Glutamatergic neuron (in vitro differentiated cells): Measurements from ENCODE around the gene TPM3. TPM values are rescaled to one million over a fixed set of nuclear protein-coding genes. Genes with fewer than 3 reads are reported as not detected.
"Not testable (repeated sequence)": the region's sequence is repeated elsewhere in the genome, so short reads cannot be mapped to it uniquely, and the experiment has no call there.

Source experiments
- DNase-seq: peaks from one replicate; pipeline ENCODE4 v3.0.0; 2022
- H3K27ac Mint-ChIP-seq: one replicate; pipeline ENCODE4 v1.8.0; 2020; ENCODE audit warnings: mild to moderate bottlenecking, mixed read lengths, inconsistent platforms; ENCODE audit not compliant: unreplicated experiment
- H3K27me3 Mint-ChIP-seq: one replicate; pipeline ENCODE4 v1.8.0; 2020; ENCODE audit warnings: mild to moderate bottlenecking, moderate library complexity, mixed read lengths, inconsistent platforms; ENCODE audit not compliant: unreplicated experiment
- H3K36me3 Mint-ChIP-seq: one replicate; pipeline ENCODE4 v1.8.0; 2020; ENCODE audit warnings: mild to moderate bottlenecking, mixed read lengths, inconsistent platforms; ENCODE audit not compliant: unreplicated experiment
- H3K4me1 Mint-ChIP-seq: one replicate; pipeline ENCODE4 v1.8.0; 2020; ENCODE audit warnings: mild to moderate bottlenecking, low read depth, mixed read lengths, inconsistent platforms; ENCODE audit not compliant: unreplicated experiment
- H3K4me3 Mint-ChIP-seq: one replicate; pipeline ENCODE4 v1.8.0; 2020; ENCODE audit warnings: mild to moderate bottlenecking, mixed read lengths, inconsistent platforms; ENCODE audit not compliant: unreplicated experiment
- H3K9me3 Mint-ChIP-seq: one replicate; pipeline ENCODE4 v1.8.0; 2020; ENCODE audit warnings: mild to moderate bottlenecking, moderate library complexity, mixed read lengths, inconsistent platforms; ENCODE audit not compliant: unreplicated experiment
- CTCF ChIP-seq: fragments of 200-600 bp; sonication (generic); IDR thresholded peaks from one replicate; pipeline ENCODE4 v1.5.0; 2021; ENCODE audit not compliant: partially characterized antibody, unreplicated experiment
- total RNA-seq: library from RNA; stranded (reverse); fragmentation: NEBNext Ultra II Directional; extraction: Animal tissue kit (Norgen Biotek cat#: 25700); gene quantifications from one replicate; pipeline ENCODE4 v1.2.1, GENCODE V29; 2021; ENCODE audit not compliant: unreplicated experiment

The TPM3 gene
- total RNA-seq, 1 donor from 2014 or later: 392 TPM

GRCh38 chr1:154154053-154154452 lies 37.8 kb downstream of the TPM3 start:
- Mint-ChIP-seq H3K27ac (no peak overlapping the region), H3K36me3 (peaks cover 5% of the 10 kb centered on the region), H3K4me3 (no peak overlapping the region), H3K27me3 (peaks cover 2% of the 10 kb centered on the region), H3K9me3 (no peaks in the 10 kb centered on the region), H3K4me1 (no peaks in the 10 kb centered on the region)
- no peak for DNase-seq
- TF ChIP-seq CTCF: no peak

GRCh38 chr1:154151311-154151710 lies 40.6 kb downstream of the TPM3 start:
- TF ChIP-seq CTCF: no peak
- Mint-ChIP-seq H3K9me3 (no peaks in the 10 kb centered on the region), H3K27me3 (peaks cover 2% of the 10 kb centered on the region), H3K36me3 (peaks cover 5% of the 10 kb centered on the region), H3K4me3 (no peak overlapping the region), H3K27ac (no peak overlapping the region), H3K4me1 (no peaks in the 10 kb centered on the region)
- no peak for DNase-seq

- H3K27me3 Mint-ChIP-seq: peaks cover 2% of the 10 kb centered on the region
- TF ChIP-seq CTCF: no peak
- H3K4me3 Mint-ChIP-seq: no peak overlapping the region
- no peaks in the 10 kb centered on the region for H3K9me3 Mint-ChIP-seq
- no peaks in the 10 kb centered on the region for H3K4me1 Mint-ChIP-seq
- H3K27ac Mint-ChIP-seq: no peak overlapping the region
- peaks cover under 1% of the 10 kb centered on the region for H3K36me3 Mint-ChIP-seq
- DNase-seq: no peak
Measured at GRCh38 chr1:154148807-154149206, 43.1 kb downstream of the TPM3 start.

GRCh38 chr1:154147505-154147904 lies 44.4 kb downstream of the TPM3 start:
- H3K27ac Mint-ChIP-seq, H3K36me3 Mint-ChIP-seq, H3K9me3 Mint-ChIP-seq, H3K27me3 Mint-ChIP-seq, DNase-seq, H3K4me1 Mint-ChIP-seq, H3K4me3 Mint-ChIP-seq: not testable (repeated sequence)

GRCh38 chr1:154145986-154146385 lies 45.9 kb downstream of the TPM3 start:
- no peak for DNase-seq
- peaks cover 2% of the 10 kb centered on the region for H3K27me3 Mint-ChIP-seq
- no peaks in the 10 kb centered on the region for H3K36me3 Mint-ChIP-seq
- no peak overlapping the region for H3K4me3 Mint-ChIP-seq
- no peaks in the 10 kb centered on the region for H3K9me3 Mint-ChIP-seq
- TF ChIP-seq CTCF: peak; percentile 63
- no peaks in the 10 kb centered on the region for H3K4me1 Mint-ChIP-seq
- H3K27ac Mint-ChIP-seq: no peak overlapping the region

- no peak for DNase-seq
- H3K9me3 Mint-ChIP-seq: no peaks in the 10 kb centered on the region
- no peak overlapping the region for H3K27ac Mint-ChIP-seq
- no peaks in the 10 kb centered on the region for H3K4me1 Mint-ChIP-seq
- no peak overlapping the region for H3K4me3 Mint-ChIP-seq
- H3K27me3 Mint-ChIP-seq: no peaks in the 10 kb centered on the region
- TF ChIP-seq CTCF: no peak
- H3K36me3 Mint-ChIP-seq: no peaks in the 10 kb centered on the region
Measured at GRCh38 chr1:154142358-154142757, 49.5 kb downstream of the TPM3 start.
